ENCODE results near the gene RFX1. TPM values are rescaled to one million over a fixed set of nuclear protein-coding genes. Genes with fewer than 3 reads are reported as not detected.

The RFX1 gene
- total and polyA plus RNA-seq, 2 of the 13 experiments (the other 11 are each of a cell fraction or from before 2014, with no cell fraction given) = 1.1 to 1.3 TPM

DNA sequence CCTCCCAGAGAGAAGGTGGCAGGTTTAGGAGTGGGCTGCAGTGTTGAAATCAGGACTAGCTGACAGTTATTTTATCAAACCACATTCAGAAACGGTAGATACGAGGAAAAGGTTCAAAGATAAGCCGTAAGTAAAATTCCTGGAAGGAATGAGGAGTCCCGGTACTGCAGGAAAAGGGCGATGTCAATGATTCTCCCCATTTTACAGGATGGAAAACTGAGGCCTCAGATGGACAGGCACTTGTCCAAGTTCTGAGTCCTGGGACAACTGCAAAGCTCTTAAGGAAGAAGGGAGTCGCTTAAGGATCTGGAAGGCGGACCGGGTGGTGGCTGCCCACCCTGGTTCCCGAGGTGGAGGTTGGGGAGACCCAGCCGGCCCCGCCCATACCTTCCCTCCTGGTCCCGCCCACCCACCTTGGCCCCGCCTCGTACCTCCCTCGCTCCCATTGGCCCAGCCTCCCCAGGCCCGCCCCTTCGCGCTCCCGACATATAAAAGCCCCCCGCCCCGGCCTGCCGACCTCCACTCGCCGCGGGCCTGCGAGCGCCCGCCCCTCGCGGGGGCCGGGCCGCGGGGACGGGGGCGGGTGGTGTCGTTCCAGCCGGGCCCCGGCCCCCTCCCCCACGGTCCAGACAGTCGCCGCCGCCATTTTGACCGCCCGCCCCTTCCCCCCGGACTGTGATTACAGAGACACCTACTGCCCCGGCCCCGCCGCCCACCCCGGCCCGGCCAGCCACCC, 603 bp downstream of the RFX1 start (continued):
- TF ChIP-seq, protein P1, sequence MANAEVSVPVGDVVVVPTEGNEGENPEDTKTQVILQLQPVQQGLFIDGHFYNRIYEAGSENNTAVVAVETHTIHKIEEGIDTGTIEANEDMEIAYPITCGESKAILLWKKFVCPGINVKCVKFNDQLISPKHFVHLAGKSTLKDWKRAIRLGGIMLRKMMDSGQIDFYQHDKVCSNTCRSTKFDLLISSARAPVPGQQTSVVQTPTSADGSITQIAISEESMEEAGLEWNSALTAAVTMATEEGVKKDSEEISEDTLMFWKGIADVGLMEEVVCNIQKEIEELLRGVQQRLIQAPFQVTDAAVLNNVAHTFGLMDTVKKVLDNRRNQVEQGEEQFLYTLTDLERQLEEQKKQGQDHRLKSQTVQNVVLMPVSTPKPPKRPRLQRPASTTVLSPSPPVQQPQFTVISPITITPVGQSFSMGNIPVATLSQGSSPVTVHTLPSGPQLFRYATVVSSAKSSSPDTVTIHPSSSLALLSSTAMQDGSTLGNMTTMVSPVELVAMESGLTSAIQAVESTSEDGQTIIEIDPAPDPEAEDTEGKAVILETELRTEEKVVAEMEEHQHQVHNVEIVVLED (CRISPR knock-in tag; IDR thresholded peaks at IDR 0.05; ENCODE audit: borderline replicate concordance) = peak; percentile 24; the same call in 1 of the 2 replicates
- TF ChIP-seq BRD4 (CRISPR knock-in tag; IDR thresholded peaks at IDR 0.05) (0 out of 2 replicates have a peak, but pooled peaks have one; percentile 20), XRCC5 (optimal IDR thresholded peaks at IDR 0.05; ENCODE audit: low read length) (no peak), HDAC1 (CRISPR knock-in tag; IDR thresholded peaks at IDR 0.05) (peak; percentile 63), ZNF142 (CRISPR knock-in tag; IDR thresholded peaks at IDR 0.05) (no peak), TOPORS (CRISPR knock-in tag; IDR thresholded peaks at IDR 0.05) (no peak), ZSCAN30 (CRISPR knock-in tag; IDR thresholded peaks at IDR 0.05) (0 out of 2 replicates have a peak, but pooled peaks have one; percentile 54), ZNF17 (CRISPR knock-in tag; IDR thresholded peaks at IDR 0.05) (no peak), U2AF1 (optimal IDR thresholded peaks at IDR 0.05; ENCODE audit: low read depth, low read length) (no peak), CHCHD3 (CRISPR knock-in tag; IDR thresholded peaks at IDR 0.05) (no peak), ASH2L (IDR thresholded peaks at IDR 0.05; ENCODE audit: insufficient read length, low read depth, low read length) (peak; percentile 86), ZMYM3 (CRISPR knock-in tag; IDR thresholded peaks at IDR 0.05) (peak; percentile 100), HDAC2 (CRISPR knock-in tag; IDR thresholded peaks at IDR 0.05) (peak; percentile 83), JUNB (CRISPR knock-in tag; IDR thresholded peaks at IDR 0.05; ENCODE audit: borderline replicate concordance) (no peak), CBFB (CRISPR knock-in tag; IDR thresholded peaks at IDR 0.05) (no peak), ZNF101 (CRISPR knock-in tag; IDR thresholded peaks at IDR 0.05; ENCODE audit: borderline replicate concordance, low read depth) (no peak), DMAP1 (CRISPR knock-in tag; IDR thresholded peaks at IDR 0.05) (no peak)
- TF ChIP-seq, protein P2, sequence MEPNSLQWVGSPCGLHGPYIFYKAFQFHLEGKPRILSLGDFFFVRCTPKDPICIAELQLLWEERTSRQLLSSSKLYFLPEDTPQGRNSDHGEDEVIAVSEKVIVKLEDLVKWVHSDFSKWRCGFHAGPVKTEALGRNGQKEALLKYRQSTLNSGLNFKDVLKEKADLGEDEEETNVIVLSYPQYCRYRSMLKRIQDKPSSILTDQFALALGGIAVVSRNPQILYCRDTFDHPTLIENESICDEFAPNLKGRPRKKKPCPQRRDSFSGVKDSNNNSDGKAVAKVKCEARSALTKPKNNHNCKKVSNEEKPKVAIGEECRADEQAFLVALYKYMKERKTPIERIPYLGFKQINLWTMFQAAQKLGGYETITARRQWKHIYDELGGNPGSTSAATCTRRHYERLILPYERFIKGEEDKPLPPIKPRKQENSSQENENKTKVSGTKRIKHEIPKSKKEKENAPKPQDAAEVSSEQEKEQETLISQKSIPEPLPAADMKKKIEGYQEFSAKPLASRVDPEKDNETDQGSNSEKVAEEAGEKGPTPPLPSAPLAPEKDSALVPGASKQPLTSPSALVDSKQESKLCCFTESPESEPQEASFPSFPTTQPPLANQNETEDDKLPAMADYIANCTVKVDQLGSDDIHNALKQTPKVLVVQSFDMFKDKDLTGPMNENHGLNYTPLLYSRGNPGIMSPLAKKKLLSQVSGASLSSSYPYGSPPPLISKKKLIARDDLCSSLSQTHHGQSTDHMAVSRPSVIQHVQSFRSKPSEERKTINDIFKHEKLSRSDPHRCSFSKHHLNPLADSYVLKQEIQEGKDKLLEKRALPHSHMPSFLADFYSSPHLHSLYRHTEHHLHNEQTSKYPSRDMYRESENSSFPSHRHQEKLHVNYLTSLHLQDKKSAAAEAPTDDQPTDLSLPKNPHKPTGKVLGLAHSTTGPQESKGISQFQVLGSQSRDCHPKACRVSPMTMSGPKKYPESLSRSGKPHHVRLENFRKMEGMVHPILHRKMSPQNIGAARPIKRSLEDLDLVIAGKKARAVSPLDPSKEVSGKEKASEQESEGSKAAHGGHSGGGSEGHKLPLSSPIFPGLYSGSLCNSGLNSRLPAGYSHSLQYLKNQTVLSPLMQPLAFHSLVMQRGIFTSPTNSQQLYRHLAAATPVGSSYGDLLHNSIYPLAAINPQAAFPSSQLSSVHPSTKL (CRISPR knock-in tag; IDR thresholded peaks at IDR 0.05) = no peak
